Osteocyte (in vitro differentiated cells): ENCODE measurements around the gene NT5C1A. TPM values are rescaled to one million over a fixed set of nuclear protein-coding genes. Genes with fewer than 3 reads are reported as not detected.

Source experiments
- DNase-seq: peaks from one replicate; pipeline ENCODE4 v3.0.0; 2021; ENCODE audit warnings: mixed read lengths; ENCODE audit not compliant: unreplicated experiment; ENCODE audit errors: extremely low spot score
- H3K27ac Mint-ChIP-seq: one replicate; pipeline ENCODE4 v1.8.0; 2021; ENCODE audit warnings: mild to moderate bottlenecking, mixed read lengths; ENCODE audit not compliant: unreplicated experiment
- H3K27me3 Mint-ChIP-seq: one replicate; pipeline ENCODE4 v1.8.0; 2021; ENCODE audit warnings: mixed read lengths; ENCODE audit not compliant: unreplicated experiment
- H3K36me3 Mint-ChIP-seq: one replicate; pipeline ENCODE4 v1.8.0; 2021; ENCODE audit warnings: mixed read lengths; ENCODE audit not compliant: unreplicated experiment
- H3K4me1 Mint-ChIP-seq: one replicate; pipeline ENCODE4 v1.8.0; 2021; ENCODE audit warnings: mixed read lengths; ENCODE audit not compliant: unreplicated experiment
- H3K4me3 Mint-ChIP-seq: one replicate; pipeline ENCODE4 v1.8.0; 2021; ENCODE audit warnings: mild to moderate bottlenecking, moderate library complexity, mixed read lengths; ENCODE audit not compliant: unreplicated experiment
- H3K9me3 Mint-ChIP-seq: one replicate; pipeline ENCODE4 v1.8.0; 2021; ENCODE audit warnings: mixed read lengths; ENCODE audit not compliant: unreplicated experiment
- total RNA-seq: library from RNA; stranded (reverse); gene quantifications from 2 replicates; pipeline ENCODE4 v1.2.1, GENCODE V29; 2021
- TF ChIP-seq, protein P1 (sequence below): fragments of 200-600 bp; sonication (generic); IDR thresholded peaks from 2 replicates; pipeline ENCODE4 v1.5.0; 2021; ENCODE audit warnings: antibody characterized with exemption, mild to moderate bottlenecking, moderate library complexity

The NT5C1A gene
- total RNA-seq, 1 donor from 2014 or later, result not detected

DNA sequence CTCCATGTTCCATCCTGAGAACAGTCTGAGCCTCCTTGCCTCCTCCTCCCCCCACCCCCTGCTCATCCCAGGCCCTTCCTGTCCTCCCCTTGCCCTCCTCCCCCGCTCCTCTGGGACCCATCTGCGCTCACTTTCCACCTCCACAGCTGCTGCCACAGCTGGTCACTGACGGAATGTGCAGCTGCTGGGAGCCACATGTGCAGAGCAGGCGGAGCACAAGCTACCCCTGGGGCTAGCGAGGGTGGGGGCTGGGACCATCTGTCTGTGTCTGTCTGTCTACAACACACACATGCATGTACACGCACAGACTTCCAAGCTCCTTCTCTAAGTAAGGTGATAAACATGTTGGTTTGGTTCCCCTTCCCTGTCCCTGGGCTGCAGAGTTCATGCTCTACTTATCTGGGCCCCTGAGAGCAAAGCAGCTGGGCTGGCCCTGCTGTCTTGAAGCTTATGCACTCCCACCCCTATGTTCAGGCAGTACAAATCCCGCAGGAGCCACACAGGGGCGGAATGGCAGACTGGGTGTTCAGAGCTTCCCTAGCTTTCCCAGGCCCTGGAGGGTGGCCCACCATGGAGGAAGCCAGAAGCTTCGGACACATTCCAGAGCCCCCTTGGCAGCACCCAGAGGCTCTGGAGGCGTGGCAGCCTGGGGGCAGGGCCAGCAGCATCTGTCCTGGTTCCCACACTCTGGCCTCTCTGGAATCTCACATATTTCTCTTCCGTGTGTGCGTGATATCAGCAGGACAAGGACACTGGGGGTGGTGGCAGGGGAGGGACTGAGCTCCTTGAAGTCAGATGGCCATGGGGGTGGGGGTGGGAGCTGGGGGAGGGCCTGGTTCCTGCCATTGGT is 25.4 kb downstream of the NT5C1A start:
- Mint-ChIP-seq H3K27ac (peak overlapping the region; percentile 65), H3K27me3 (peaks cover 3% of the 10 kb centered on the region), H3K4me3 (no peak overlapping the region), H3K4me1 (peaks cover 26% of the 10 kb centered on the region), H3K9me3 (no peaks in the 10 kb centered on the region), H3K36me3 (no peaks in the 10 kb centered on the region)
- TF ChIP-seq, protein P1, sequence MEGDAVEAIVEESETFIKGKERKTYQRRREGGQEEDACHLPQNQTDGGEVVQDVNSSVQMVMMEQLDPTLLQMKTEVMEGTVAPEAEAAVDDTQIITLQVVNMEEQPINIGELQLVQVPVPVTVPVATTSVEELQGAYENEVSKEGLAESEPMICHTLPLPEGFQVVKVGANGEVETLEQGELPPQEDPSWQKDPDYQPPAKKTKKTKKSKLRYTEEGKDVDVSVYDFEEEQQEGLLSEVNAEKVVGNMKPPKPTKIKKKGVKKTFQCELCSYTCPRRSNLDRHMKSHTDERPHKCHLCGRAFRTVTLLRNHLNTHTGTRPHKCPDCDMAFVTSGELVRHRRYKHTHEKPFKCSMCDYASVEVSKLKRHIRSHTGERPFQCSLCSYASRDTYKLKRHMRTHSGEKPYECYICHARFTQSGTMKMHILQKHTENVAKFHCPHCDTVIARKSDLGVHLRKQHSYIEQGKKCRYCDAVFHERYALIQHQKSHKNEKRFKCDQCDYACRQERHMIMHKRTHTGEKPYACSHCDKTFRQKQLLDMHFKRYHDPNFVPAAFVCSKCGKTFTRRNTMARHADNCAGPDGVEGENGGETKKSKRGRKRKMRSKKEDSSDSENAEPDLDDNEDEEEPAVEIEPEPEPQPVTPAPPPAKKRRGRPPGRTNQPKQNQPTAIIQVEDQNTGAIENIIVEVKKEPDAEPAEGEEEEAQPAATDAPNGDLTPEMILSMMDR, result no peak
- peak; percentile 88 for DNase-seq

DNA sequence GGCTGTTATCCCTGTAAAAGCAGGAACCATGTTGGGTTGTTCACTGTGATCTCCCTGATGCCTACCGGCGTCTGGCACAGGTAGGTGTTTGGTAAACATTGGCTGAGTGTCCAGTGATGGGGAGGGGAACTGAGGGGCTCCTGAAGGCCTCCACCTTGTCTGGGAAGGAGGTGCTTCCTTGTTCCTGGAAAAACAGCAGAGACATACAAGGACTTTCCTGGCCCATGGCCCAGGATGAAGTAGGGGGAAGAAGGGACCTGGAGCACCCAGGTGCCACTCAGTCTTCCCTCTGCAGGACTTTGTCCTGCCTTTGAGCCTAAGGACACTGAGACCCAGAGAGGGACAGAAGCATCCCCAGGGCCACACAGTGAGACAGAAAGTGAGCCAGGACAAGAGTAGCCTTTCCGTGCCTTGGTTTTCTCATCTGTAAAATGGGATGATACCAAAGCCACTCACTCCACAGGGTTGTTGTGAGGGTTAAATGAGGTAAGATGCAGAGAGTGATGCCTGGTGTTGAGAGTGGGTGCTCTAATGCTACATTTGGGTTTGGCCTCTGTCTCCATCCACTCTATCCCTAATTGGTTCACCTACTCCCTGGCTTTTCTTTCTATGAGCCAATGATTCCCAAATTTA is 26.4 kb downstream of the NT5C1A start:
- Mint-ChIP-seq H3K4me1 (peaks cover 26% of the 10 kb centered on the region), H3K27me3 (peaks cover 3% of the 10 kb centered on the region), H3K27ac (peak overlapping the region; percentile 65), H3K4me3 (no peak overlapping the region), H3K9me3 (no peaks in the 10 kb centered on the region), H3K36me3 (no peaks in the 10 kb centered on the region)
- no peak for DNase-seq
- TF ChIP-seq, protein P1, result no peak

GRCh38 chr1:39643705-39644104 is 28.2 kb downstream of the NT5C1A start:
- Mint-ChIP-seq H3K4me3 (no peak overlapping the region), H3K27me3 (peaks cover 3% of the 10 kb centered on the region), H3K36me3 (no peaks in the 10 kb centered on the region), H3K4me1 (peaks cover 26% of the 10 kb centered on the region), H3K9me3 (no peaks in the 10 kb centered on the region), H3K27ac (no peak overlapping the region)
- DNase-seq, result no peak
- TF ChIP-seq, protein P1, result no peak

DNA sequence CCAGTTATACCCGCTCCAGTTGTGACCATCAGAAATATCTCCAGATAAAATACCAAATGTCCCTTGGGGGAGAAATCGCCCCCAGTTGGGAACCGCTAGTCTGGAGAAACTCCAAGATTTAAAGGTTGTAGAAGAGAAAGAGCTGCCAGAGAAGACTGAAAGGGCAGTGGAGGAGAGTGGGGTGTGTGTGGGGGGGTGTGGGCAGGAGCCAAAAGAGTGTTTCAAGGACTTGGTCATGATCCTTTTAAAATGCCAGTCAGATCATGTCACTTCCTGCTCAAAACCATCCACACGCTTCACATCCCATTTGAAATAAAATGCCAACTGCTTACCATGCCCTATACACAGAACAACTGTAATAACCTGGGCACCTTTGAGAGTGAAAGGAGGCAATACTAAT is 29.1 kb downstream of the NT5C1A start:
- Mint-ChIP-seq H3K27me3 (peaks cover 3% of the 10 kb centered on the region), H3K9me3 (no peaks in the 10 kb centered on the region), H3K27ac (peak overlapping the region; percentile 59), H3K36me3 (no peaks in the 10 kb centered on the region), H3K4me3 (no peak overlapping the region), H3K4me1 (peaks cover 26% of the 10 kb centered on the region)
- DNase-seq, result no peak
- TF ChIP-seq, protein P1, result no peak

- no peak overlapping the region for H3K4me3 Mint-ChIP-seq
- H3K4me1 Mint-ChIP-seq, result peaks cover 17% of the 10 kb centered on the region
- H3K36me3 Mint-ChIP-seq, result no peaks in the 10 kb centered on the region
- TF ChIP-seq, protein P1, result no peak
- no peak for DNase-seq
- H3K27me3 Mint-ChIP-seq, result peaks cover 7% of the 10 kb centered on the region
- H3K27ac Mint-ChIP-seq, result no peak overlapping the region
- H3K9me3 Mint-ChIP-seq, result no peaks in the 10 kb centered on the region
These were observed 31.0 kb downstream of the NT5C1A start for GRCh38 chr1:39640861-39641260.
